Fibroblast of skin of abdomen (primary cell): Measurements from ENCODE around the gene XPO4.
A peak's percentile ranks its signal among the peaks of the same experiment; 100 is the strongest.
"Not testable (repeated sequence)": the region's sequence is repeated elsewhere in the genome, so short reads cannot be mapped to it uniquely, and the experiment has no call there.

ENCODE experiments used
- DNase-seq: peaks from one replicate; pipeline ENCODE4 v3.0.0-alpha.2; 2013

XPO4 gene

GRCh38 chr13:20780317-20780716, 122.2 kb downstream of the XPO4 start:
- no peak for DNase-seq

GRCh38 chr13:20779405-20779804, 123.1 kb downstream of the XPO4 start:
- no peak for DNase-seq

GRCh38 chr13:20778311-20778710, 124.2 kb downstream of the XPO4 start:
- DNase-seq, result no peak

- DNase-seq, result no peak
Observed at GRCh38 chr13:20776751-20777150, 125.8 kb downstream of the XPO4 start.

GRCh38 chr13:20775961-20776360, 126.6 kb downstream of the XPO4 start:
- no peak for DNase-seq

- DNase-seq, result no peak
Observed at GRCh38 chr13:20774746-20775145, 127.8 kb downstream of the XPO4 start.

GRCh38 chr13:20773194-20774080, 129.1 kb downstream of the XPO4 start, which contains the start of gene EEF1AKMT1:
Gene EEF1AKMT1, minus strand, starts transcription at chr13:20773961. Its CDS starts 16,363 bp downstream, at chr13:20757598.
- peak; percentile 93 for DNase-seq

GRCh38 chr13:20772401-20773131, 130.0 kb downstream of the XPO4 start:
- peak; percentile 1 for DNase-seq

- no peak for DNase-seq
Observed at GRCh38 chr13:20769834-20770233, 132.7 kb downstream of the XPO4 start.

- no peak for DNase-seq
Observed at GRCh38 chr13:20769091-20769490, 133.5 kb downstream of the XPO4 start.

GRCh38 chr13:20767309-20767943, 135.1 kb downstream of the XPO4 start:
- DNase-seq, result no peak

- DNase-seq, result no peak
Observed at GRCh38 chr13:20760872-20761271, 141.7 kb downstream of the XPO4 start.

GRCh38 chr13:20754009-20754408, 148.5 kb downstream of the XPO4 start:
- DNase-seq, result no peak

- DNase-seq, result no peak
Observed at GRCh38 chr13:20749377-20749776, 153.2 kb downstream of the XPO4 start.

- not testable (repeated sequence) for DNase-seq
Observed at GRCh38 chr13:20743830-20744404, 158.6 kb downstream of the XPO4 start.

GRCh38 chr13:20740021-20740420, 162.5 kb downstream of the XPO4 start:
- no peak for DNase-seq

GRCh38 chr13:20738616-20739015, 163.9 kb downstream of the XPO4 start:
- no peak for DNase-seq

- DNase-seq, result no peak
Observed at GRCh38 chr13:20729633-20730585, 172.6 kb downstream of the XPO4 start.

- no peak for DNase-seq
Observed at GRCh38 chr13:20728579-20729311, 173.8 kb downstream of the XPO4 start.

GRCh38 chr13:20727856-20728255, 174.7 kb downstream of the XPO4 start:
- no peak for DNase-seq
